ENCODE measurements around the gene DEGS1.

Gene DEGS1

DNA sequence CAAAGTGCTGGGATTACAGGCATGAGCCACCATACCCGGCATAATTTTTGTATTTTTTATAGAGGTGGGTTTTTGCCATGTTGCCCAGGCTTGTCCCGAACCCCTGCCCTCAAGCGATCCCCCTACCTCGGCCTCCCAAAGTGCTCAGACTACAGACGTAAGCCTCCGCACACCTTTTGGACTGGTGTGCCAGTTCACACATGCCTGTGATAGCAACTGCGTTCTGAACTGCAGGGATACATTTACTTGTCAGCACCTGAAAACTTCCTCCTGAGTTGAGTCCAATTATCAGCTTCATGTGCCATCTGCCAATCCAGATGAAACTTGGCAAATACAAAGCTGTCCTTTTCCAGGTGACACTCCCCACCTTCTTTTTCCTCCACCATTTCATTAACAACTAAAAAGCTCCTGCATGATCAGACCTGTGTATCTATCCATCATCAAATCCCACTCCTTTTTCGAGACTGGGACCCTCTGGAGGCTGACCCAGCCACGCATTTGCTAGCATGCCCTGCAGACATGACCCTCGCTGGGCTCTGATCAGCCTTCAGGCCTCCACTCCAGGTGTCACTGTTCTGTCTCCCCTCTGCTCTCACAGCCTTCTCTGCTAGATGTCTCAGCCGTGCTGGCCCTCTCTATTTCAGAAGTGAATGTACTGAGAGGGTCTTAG is 2.1 kb upstream of the DEGS1 start:
- no peak overlapping the region for H3K4me3 ChIP-seq (ENCODE audit: low read length)
- TF ChIP-seq, protein P1, sequence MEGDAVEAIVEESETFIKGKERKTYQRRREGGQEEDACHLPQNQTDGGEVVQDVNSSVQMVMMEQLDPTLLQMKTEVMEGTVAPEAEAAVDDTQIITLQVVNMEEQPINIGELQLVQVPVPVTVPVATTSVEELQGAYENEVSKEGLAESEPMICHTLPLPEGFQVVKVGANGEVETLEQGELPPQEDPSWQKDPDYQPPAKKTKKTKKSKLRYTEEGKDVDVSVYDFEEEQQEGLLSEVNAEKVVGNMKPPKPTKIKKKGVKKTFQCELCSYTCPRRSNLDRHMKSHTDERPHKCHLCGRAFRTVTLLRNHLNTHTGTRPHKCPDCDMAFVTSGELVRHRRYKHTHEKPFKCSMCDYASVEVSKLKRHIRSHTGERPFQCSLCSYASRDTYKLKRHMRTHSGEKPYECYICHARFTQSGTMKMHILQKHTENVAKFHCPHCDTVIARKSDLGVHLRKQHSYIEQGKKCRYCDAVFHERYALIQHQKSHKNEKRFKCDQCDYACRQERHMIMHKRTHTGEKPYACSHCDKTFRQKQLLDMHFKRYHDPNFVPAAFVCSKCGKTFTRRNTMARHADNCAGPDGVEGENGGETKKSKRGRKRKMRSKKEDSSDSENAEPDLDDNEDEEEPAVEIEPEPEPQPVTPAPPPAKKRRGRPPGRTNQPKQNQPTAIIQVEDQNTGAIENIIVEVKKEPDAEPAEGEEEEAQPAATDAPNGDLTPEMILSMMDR (conservative IDR thresholded peaks at IDR 0.05; ENCODE audit: low read length), result no peak
- DNase-seq (ENCODE audit: low read depth), result no peak

DNA sequence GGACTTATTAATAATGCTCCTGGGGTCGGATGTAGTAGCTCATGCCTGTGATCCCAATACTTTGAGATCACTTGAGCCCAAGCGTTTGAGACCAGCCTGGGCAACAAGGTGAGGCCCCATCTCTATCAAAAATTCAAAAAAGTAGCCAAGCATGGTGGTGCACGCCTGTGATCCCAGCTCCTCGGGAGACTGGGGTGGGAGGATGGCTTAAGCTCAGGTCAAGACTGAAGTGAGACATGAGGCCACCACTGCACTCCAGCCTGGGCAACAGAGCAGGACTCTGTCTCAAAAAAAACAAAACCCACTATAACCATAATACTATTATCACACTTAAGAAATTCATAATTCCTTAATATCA is 1.6 kb upstream of the DEGS1 start:
- no peak for DNase-seq (ENCODE audit: low read depth)
- no peak overlapping the region for H3K4me3 ChIP-seq (ENCODE audit: low read length)
- TF ChIP-seq, protein P1 (conservative IDR thresholded peaks at IDR 0.05; ENCODE audit: low read length), result no peak

DNA sequence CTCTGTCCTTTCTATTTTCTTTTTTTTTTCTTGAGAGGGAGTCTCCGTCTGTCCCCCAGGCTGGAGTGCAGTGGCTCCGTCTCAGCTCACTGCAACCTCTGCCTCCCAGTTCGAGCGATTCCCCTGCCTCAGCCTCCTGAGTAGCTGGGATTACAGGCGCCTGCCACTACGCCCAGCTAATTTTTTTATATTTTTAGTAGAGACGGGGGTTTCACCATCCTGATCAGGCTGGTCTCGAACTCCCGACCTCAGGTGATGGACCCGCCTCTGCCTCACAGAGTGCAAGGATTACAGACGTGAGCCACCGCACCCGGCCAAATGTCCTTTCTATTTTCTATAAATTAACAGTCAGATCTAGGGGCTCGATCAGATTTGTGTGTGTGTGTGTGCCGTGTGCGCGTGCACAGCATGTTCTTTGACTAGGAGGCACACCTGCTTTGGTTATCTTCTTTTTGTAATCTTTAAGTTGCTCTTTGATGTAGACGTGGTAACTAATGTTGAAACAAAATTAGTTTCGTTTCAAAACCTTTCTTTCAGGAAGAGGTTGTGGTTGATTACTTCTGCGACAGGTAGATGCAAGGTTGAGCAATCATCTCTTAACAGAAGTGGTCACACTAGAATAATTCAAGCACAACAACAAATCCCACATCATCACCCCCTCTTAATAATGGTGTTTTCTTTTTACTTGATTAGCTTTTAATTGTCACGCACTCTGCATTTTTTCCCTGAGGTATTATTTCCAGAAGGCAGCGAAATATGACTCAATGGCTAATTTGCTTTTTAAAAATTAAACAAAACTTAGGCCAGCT is 779 bp upstream of the DEGS1 start:
- peak overlapping the region; percentile 80 for H3K4me3 ChIP-seq (ENCODE audit: low read length)
- TF ChIP-seq, protein P1 (conservative IDR thresholded peaks at IDR 0.05; ENCODE audit: low read length), result no peak
- no peak for DNase-seq (ENCODE audit: low read depth)

DNA sequence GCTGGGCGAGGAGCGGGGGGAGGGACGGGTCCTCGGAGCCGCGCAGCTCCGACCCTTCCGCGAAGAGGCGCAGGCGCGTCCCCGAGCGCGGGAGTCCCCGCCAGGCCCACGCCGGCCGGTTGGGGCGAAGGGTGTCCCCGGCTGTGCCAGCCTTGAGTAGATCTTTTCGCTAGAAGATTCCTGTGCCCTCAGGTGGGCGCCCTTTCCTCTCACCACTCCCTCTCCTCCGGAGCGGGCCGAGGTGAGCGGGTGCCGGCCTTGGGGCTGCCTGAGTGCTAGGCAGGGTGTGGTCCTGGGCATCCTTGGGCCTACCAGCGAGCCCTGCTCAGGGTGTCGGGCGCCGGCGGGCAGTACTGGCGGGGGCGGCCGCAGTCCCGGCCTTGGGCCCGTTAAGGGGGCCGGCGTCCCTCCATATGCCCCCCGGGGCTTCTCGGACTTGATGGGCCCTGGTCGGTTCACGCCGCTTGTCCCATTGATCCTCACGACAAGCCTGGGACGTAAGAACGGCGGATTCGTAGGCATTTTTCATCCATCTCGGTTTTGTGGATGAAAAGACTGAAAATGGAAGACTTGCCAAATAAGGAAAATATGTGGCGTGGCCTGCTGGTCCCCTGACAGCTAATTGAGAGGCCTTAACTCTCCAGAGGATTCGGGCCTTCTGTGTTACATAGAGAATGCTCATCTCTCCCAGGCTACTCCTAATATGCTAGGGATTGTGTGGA is 712 bp downstream of the DEGS1 start:
- H3K4me3 ChIP-seq (ENCODE audit: low read length), result peak overlapping the region; percentile 80
- DNase-seq (ENCODE audit: low read depth), result peak; percentile 83
- TF ChIP-seq, protein P1 (conservative IDR thresholded peaks at IDR 0.05; ENCODE audit: low read length), result no peak

DNA sequence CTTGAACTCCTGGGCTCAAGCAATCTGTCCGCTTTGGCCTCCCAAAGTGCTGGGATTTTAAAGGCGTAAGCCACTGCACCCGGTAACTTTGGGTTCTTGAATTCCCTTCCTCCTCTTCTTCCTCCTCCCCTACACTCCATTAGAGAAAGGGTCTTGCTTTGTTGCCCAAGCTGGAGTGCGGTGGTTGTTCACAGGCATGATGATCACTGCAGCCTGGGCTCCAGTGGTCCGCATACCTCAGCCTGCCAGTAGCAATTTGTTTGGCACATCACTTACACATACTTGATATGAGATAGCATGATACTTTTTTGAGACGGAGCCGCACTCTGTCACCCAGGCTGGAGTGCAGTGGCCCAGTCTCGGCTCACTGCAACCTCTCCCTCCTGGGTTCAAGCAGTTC is 2.2 kb downstream of the DEGS1 start:
- TF ChIP-seq, protein P1 (conservative IDR thresholded peaks at IDR 0.05; ENCODE audit: low read length), result no peak
- peak overlapping the region; percentile 8 for H3K4me3 ChIP-seq (ENCODE audit: low read length)
- DNase-seq (ENCODE audit: low read depth), result no peak

DNA sequence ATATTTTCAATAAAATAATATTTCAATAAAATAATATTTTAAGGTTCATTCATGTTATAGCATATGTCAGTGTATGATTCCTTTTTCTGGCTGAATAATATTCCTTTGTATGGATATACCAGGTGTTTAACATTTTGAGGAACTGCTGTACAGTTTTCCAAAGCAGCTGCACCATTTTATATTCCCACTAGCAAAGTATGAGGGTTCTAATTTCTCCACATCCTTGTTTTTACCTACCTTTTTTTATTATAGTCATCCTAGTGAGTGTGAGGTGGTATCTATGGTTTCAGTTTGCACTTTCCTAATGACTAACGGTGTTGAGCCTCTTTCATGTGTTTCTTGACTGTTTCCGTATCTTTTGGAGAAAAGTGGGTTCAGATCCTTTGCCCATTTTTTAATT is 5.2 kb downstream of the DEGS1 start:
- DNase-seq (ENCODE audit: low read depth), result no peak
- TF ChIP-seq, protein P1 (conservative IDR thresholded peaks at IDR 0.05; ENCODE audit: low read length), result no peak
- no peak overlapping the region for H3K4me3 ChIP-seq (ENCODE audit: low read length)

All from AG10803 (cell line).